Hematopoietic multipotent progenitor cell treated with erythropoietin and hydrocortisone succinate and interleukin-3 and kit ligand, for 17 days (in vitro differentiated cells): ENCODE data around the gene HTT-AS.
A peak's percentile ranks its signal among the peaks of the same experiment; 100 is the strongest.

Experiments used
- DNase-seq: peaks from one replicate; pipeline ENCODE4 v3.0.0-alpha.2; 2015; ENCODE audit warnings: low spot score

The HTT-AS gene

DNA sequence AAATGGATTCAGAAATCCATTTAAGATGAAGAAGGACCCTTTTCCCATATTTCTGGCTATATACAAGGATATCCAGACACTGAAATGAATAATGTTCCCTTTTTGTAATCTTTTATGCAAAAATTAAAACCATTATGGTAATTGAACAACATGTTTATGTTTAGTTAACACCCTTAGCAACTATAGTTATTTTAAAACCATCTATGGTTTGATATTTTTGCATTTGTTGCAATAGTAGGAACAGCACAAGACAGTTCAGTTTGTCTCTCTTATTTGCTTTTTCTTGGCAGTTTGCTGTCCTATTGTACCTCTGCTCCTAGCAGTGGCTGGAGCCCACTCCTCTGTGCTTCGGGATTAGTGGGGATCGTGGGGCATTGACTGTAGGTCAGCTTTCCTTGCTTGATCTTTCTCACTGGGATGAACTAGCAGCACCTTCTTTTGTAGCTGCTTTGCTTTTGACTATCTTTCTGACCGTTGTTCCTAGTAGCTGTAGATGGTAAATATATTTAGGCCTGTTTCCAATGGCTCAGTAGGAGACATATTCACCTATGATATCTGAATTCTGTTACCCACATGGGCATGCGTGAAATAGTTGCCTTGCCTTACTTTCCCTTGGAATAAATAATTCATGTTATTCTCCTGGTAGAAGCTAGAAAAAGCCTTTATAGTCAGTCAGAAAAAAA, 12.9 kb upstream of the HTT-AS start:
- no peak for DNase-seq

DNA sequence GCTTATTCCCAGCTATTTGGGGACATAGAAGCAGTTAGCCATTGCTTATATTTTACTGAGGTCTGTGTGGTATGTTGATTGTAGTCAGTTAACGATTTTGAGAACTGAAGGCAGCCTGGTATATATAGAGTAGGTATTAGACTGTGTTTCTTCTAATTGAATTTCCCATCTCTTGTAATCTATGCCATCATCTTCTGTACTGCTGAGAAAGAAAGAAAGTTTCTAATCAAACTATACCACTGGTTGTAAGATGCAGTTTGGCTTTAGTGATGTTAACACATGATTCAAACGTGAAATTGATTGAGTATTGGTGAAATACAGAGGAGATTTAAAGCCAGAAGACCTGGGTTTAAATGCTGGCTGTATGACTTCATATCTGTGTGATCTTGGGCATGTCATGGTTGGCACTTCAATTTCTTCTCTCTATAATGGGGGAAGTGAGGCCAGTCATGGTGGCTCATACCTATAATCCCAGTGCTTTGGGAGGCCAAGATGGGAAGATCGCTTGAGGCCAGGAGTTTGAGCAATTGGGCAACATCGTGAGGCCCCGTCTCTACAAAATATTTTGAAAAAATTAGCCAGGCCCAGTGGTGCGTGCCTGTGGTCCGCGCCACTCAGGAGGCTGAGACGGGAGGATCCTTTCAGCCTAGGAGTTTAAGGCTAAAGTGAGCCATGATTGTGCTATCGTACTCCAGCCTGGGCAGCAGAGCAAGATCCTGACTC, 11.8 kb upstream of the HTT-AS start:
- DNase-seq = no peak

DNA sequence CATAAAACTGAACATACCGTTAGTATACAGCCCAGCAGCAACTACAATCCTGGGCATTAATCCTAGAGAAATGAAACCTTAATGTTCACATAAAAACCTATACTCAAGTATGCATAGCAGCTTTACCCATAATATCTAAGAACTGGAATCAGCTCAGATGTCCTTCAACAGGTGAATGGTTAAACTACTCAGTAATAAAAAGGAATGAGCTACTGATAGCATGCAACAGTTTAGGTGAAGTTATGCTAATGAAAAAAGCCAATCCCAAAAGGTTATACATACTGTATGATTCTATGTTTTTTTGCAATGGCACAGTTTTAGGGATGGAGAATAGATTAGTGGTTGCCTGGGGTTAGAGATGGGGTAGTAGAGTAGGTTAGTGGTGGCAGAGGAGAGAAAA, 9.4 kb upstream of the HTT-AS start:
- DNase-seq = no peak

DNA sequence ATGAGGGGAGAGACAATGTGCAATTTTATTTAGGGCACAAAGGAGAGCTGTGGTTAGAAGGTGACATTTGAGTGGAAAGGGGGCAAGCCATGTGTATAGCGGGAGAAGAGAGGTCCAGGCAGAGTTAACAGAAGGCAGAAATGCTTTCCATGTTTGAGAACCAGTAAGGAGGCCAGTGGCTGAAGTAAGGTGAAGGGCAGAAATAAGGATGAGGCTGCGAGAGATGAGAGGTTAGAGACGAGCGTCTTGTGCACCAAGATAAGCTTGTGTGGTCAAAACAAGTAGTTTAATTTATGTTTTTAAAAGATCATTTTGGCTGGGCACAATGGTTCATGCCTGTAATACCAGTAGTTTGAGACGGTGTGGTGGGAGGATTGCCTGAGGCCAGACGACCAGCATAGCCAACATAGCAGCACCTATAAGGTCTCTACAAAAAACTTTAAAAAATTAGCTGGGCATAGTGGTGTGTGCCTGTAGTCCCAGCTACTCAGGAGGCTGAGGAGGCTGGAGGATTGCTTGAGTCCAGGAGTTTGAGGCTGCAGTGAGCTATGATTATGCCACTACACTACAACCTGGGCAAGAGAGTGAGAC, 8.7 kb upstream of the HTT-AS start:
- DNase-seq = no peak

DNA sequence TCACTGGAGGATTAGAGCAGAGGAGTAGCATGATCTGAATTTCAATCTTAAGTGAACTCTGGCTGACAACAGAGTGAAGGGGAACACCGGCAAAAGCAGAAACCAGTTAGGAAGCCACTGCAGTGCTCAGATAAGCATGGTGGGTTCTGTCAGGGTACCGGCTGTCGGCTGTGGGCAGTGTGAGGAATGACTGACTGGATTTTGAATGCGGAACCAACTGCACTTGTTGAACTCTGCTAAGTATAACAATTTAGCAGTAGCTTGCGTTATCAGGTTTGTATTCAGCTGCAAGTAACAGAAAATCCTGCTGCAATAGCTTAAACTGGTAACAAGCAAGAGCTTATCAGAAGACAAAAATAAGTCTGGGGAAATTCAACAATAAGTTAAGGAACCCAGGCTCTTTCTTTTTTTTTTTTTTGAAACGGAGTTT, 5.4 kb upstream of the HTT-AS start:
- DNase-seq = no peak

DNA sequence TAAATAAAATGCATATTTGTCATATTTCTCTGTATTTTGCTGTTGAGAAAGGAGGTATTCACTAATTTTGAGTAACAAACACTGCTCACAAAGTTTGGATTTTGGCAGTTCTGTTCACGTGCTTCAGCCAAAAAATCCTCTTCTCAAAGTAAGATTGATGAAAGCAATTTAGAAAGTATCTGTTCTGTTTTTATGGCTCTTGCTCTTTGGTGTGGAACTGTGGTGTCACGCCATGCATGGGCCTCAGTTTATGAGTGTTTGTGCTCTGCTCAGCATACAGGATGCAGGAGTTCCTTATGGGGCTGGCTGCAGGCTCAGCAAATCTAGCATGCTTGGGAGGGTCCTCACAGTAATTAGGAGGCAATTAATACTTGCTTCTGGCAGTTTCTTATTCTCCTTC, 3.5 kb upstream of the HTT-AS start:
- no peak for DNase-seq

DNA sequence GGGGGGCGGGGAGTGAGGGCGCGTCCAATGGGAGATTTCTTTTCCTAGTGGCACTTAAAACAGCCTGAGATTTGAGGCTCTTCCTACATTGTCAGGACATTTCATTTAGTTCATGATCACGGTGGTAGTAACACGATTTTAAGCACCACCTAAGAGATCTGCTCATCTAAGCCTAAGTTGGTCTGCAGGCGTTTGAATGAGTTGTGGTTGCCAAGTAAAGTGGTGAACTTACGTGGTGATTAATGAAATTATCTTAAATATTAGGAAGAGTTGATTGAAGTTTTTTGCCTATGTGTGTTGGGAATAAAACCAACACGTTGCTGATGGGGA, 1.3 kb upstream of the HTT-AS start:
- DNase-seq = peak; percentile 11

DNA sequence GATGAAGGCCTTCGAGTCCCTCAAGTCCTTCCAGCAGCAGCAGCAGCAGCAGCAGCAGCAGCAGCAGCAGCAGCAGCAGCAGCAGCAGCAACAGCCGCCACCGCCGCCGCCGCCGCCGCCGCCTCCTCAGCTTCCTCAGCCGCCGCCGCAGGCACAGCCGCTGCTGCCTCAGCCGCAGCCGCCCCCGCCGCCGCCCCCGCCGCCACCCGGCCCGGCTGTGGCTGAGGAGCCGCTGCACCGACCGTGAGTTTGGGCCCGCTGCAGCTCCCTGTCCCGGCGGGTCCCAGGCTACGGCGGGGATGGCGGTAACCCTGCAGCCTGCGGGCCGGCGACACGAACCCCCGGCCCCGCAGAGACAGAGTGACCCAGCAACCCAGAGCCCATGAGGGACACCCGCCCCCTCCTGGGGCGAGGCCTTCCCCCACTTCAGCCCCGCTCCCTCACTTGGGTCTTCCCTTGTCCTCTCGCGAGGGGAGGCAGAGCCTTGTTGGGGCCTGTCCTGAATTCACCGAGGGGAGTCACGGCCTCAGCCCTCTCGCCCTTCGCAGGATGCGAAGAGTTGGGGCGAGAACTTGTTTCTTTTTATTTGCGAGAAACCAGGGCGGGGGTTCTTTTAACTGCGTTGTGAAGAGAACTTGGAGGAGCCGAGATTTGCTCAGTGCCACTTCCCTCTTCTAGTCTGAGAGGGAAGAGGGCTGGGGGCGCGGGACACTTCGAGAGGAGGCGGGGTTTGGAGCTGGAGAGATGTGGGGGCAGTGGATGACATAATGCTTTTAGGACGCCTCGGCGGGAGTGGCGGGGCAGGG, 711 bp upstream of the HTT-AS start:
- DNase-seq = peak; percentile 24

DNA sequence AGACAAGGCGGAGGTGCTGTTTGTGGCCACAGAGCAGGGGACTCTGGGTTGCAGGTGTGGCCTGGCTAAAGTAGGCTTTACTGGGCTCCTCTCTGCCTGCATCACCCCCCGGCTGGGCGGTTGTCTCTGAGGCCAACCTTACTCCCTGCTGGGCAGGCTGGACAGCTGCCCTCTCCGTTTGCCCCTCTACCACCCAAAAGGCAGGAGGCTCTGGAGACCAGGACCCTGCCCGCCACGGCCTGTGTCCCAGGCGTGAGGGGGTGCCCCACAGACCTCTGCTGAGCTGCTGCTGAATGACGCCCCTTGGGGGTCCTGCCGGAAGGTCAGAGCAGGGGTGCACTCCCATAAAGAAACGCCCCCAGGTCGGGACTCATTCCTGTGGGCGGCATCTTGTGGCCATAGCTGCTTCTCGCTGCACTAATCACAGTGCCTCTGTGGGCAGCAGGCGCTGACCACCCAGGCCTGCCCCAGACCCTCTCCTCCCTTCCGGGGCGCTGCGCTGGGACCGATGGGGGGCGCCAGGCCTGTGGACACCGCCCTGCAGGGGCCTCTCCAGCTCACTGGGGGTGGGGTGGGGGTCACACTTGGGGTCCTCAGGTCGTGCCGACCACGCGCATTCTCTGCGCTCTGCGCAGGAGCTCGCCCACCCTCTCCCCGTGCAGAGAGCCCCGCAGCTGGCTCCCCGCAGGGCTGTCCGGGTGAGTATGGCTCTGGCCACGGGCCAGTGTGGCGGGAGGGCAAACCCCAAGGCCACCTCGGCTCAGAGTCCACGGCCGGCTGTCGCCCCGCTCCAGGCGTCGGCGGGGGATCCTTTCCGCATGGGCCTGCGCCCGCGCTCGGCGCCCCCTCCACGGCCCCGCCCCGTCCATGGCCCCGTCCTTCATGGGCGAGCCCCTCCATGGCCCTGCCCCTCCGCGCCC, 920 bp downstream of the HTT-AS start:
- DNase-seq = no peak

DNA sequence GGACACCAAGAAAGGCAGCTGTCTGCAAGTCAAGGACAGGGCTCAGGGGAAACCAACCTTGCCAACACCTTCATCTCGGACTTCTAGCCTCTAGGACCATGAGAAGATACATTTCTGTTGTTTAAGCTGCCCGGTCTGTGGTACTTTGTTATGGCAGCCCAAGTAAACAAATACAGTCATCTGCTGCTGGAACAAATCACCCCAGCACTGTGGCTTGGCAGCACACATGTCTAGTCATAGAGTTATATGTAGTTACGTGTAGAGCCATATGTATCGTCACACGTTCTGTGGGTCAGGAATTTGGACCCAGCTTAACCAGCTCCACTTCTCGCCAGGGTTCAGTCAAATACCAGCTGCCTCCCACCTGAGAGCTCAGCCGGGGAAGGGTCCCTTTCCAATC, 2.5 kb downstream of the HTT-AS start:
- DNase-seq = no peak

DNA sequence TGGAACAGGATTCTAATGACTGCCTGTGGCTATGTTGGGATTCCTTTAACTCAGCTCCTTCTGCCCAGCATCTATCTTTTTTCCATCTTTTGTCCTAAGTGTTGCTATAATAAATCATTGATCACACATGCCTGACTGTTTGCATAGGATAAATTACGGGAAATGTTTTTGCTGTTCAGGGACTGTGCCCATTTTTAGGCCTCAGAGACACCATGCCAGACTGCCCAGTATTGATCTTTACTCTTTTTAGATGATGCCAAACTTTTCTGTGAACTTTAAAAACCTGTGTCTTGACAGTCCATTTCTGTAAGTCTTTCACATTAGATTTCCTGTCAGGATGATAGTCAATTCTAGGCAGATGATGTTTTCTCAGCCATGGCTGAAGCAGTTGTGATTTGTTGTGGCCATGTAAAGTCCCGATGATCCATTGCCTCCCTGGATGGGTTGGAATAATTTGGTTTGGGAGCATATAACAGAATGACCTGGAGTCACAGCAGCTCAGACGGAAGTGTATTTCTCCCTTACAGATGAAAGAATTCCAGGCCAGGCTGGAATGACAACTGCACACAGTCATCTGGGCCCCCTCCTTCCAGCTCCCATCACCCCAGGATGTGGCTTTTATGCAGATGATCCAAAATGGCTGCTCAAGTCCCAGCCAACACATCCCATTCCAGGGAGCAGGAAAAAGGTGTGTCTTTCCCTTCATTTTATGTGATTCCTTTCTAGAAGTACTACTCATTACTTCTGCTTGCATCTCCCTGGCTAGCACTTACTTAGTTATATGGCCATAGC, 3.4 kb downstream of the HTT-AS start:
- no peak for DNase-seq

DNA sequence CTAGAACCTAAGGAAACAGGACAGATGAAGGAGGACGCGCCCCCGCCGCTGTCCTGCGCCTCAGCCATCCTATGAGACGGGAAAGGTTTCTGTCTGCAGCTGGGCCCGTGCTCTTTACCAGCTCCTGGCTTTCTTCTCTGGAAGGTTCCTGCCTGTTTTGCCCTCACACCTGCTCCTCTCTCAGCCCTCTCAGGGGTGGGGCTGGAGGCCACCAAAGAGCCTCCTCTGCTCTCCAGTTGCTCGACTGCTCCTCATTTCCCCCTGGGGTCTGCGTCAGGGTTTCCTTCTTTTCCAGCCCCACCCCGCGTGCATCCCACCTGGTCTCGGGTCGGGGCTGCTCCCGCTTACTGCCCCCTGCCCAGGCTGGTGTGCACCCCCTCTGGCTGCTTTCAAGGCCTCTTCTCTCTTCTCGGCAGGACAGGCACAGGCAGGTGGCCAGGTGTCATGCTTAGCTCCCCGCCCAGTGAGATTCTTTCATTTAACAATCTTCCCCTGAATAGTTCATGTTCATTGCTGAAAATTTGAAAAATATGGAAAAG, 4.6 kb downstream of the HTT-AS start:
- no peak for DNase-seq

DNA sequence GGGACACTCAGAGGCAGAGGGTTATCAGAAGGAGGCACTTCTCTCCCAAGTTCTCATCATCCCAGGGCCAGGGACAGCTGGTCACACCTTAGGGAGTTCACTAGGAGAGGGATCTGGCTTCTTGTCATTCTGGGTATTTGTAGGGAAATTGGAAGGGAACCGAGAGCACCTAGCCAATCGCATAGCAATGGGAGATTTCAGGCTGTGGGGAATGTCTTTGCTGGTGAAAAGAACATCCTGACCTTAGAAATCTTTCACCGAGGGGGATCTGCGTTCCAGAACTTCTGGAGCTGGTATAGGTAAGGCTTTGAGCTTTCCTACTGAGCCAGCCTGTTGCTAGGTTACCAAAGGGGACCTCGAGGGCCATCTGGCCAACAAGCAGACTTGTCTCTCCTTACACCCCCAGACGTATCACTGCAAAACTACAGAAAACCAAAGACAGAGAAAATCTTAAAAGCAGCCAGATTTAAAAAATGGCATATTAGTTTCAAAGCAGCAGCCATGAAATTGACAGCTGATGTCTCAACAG, 6.8 kb downstream of the HTT-AS start:
- no peak for DNase-seq

DNA sequence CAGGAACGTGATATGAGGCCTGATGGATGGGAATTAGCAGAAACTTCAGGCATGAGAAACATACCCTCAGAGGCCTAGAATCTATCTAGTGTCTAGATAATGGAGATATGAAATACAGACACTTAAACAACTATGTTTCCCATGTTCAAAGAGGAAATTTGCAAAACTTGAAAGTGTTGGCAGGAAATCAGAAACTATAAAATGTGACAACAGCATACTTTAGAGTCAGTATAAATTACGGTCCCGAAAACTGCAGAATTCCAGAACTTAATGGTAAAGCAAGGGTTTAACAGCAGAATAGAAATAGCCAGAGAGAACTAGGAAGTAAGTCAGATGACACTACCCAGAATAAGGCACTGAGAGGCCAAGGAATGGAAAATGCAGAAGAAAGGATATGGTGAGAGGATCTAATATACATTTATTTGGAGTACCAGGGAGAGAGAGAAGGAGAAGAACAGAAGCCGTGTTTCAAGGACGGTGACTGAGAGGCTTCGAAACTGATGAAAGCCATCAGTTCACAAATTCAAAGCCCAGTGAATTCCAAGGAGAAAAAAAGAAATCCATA, 7.4 kb downstream of the HTT-AS start:
- DNase-seq = no peak

DNA sequence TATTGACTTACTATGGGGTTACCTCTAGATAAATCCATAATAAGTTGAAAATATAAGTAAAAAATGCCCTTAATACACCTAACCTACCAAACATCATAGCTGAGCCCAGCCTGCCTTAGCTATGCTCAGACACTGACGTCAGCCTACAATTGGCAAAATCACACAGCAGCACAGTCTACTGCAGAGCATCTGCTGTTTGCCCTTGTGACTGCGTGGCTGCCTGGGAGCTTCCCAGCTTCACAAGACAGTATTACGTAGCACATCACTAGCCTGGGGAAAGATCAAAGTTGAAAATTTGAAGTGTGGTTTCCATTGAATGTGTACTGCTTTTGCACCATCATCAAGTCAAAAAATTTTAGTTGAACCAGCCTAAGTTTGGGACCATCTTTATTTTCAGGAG, 8.8 kb downstream of the HTT-AS start:
- DNase-seq = no peak

DNA sequence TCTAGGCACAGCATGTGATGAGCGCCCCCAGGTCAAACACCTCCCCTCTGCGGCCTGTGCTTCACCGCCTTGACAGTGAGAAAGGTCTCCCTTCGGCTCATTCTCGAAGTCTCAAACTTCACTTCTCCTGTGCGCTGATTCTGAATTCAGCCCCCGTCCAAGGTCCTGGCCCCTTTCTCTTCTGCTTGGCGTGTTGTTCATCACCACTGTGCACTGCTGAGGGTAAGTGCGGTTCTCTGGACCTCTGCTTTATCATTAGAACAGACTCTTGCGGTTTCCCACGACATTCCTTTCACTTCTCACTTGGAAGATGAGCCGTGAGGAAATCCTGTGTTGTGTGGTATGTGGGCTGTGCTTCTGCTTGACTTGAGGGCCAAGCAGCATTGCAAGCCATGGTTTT, 11.9 kb downstream of the HTT-AS start:
- no peak for DNase-seq

DNA sequence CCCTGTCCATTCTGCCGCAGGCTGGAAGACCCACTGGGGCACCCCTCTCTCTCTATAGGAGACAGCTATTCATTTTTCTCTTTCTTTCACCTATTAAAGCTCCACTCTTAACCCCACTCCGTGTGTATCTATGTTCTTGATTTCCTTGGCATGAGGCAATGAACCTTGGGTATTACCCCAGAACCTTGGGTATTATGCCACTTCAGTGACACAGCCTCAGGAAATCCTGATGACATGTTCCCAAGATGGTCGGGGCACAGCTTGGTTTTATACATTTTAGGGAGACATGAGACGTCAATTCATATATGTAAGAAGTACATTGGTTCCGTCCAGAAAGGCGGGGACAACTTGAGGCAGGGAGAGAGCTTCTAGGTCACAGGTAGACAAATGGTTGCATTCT, 13.4 kb downstream of the HTT-AS start:
- DNase-seq = no peak

DNA sequence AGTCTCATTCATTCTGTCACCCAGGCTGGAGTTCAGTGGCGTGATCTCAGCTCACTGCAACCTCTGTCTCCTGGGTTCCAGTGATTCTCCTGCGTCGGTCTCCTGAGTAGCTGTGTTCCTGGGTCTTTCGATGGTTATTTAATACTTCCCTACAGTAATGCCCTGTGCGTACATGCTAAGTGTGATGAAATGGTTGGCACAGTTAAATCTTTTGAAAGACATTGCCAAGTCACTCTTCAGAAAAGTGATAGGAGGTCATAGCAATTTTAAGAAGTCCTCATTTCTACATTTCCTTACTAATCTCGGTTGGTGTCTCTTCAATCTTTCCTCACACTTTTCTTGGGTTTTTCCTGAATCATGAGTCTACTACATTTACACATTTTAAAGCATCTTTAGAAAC, 14.4 kb downstream of the HTT-AS start:
- no peak for DNase-seq

DNA sequence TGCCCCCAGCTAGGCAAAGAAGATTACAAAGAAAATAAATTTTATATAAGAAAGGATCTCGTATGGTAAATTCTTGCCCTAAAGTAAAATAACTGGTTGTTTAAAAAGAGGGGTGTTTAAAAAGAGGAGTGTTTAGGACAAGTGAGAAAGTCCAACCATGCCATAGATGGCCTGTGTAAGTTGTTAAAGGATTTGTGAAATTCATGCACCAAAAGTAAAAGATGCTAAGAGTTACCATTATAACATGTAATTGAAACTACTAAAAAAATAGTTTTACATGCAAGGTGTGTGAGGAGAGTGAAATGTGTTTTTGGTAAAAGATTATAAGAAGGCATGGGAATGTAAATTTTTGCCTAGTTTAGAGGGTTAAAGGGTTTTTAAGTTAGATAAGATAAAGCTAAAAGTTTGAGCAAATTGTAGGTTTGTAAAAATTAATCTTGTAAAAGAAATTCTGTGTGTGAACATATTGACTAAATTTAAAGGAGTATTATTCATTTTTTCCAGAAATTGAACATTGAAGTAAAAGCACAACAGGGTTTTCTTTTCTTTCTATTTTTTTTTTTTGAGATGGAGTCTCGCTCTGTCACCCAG, 20.1 kb downstream of the HTT-AS start:
- no peak for DNase-seq
